ENCODE measurements around the gene TOP2B.

The TOP2B gene

DNA sequence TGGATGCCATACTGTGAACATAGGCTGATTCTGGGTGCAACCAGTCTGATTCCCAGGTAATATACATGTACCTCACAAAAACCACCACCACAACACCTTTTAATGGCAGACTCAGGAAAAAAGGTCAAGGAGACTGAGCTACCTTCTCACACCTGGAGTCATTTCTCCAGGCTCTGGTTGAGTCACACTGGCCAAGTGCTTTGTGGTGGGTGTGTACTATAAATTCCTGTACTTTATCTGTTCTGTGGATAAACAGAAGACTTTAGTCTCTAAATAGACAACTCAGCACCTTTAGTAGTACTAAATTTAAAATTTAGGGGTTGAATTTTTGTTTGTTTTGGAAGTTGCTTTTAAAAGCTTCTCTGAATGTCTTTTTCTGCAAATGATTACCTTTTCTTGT, 46.7 kb downstream of the TOP2B start:
- no peak for DNase-seq

DNA sequence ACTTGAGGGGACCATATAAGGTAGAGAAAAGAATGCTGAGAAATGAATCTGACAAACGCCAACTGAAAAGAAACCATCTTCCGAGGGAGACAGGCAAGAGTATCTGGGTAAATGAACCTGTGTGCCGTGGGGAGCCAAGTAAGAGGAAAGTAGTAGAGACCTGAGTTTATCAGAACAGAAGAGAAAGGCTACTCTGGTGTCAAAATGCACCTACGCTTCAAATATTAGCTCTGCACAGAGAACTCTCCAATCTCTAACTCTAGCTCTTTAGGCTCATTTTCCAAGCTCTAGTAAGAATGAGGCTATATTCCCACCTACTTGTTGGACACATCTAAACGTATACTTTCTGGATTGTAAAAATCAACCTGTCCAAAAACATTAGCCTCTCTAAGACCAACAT, 53.5 kb downstream of the TOP2B start:
- no peak for DNase-seq

DNA sequence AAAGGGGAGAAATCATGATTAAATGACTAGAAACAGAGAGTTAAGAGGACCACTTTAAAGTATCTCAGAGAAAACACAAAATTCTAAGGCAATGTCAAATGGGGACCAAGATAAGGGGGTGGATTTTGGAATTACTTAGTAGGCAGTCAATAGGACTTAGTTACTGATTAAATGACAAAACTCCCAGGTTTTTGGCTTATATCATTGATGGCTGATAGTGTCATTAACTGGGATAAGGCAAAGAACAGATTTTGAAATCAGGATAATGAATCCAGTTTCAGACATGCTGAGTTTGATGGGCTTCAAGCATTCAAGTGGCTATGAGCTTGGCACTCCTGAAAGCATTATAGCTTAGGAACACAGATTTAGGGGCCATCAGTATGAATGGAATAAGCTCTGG, 53.9 kb downstream of the TOP2B start:
- no peak for DNase-seq

DNA sequence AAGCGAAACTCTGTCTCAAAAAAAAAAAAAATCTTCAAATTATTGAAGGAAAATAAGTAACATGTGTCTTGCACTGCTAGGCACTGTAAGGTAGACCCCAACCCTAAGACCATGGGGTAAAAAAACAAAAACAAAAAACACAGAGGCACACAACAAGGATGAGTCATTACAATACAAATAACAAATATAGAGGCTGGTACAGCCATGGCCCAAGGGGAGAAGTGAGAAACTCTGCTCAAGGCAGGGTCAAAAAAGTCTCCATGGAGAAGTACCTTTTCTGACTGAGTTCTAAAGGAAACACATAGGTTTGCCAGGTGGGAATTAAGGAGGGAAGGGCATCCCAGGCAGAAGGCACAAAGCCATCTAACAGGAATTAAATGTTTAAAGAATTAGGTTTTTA, 54.5 kb downstream of the TOP2B start:
- DNase-seq = no peak

DNA sequence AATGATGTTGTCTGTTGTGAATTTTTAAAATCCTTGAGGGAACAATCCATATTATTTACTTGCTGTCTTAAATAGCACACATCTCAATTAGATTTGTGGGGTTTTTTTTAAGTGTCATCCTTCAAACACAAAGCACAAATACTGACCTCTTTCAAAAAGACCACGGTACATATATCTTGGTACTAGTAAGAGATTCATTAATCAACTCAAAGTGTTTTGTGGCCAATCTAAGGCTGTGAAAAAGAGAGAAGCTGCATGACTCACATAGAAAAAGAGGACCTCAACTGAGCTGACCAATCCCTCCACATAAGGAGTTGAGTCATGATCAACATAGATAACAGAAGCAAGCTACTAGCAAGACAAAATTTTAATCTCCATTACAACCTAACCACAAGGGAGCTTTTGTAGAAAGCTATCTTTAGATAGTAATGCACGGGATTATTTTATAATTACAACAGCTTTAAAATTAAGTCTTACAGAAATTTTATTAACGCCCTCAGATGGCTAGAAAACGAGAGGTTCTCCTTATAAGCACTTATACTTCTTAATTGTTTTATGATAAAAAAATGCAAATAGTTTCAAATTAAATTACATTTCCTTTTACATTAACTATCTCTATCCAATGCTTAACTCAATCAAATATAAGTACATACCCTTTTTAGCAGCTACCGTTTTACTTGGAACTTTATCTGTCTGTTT, 60.5 kb downstream of the TOP2B start:
- no peak for DNase-seq

DNA sequence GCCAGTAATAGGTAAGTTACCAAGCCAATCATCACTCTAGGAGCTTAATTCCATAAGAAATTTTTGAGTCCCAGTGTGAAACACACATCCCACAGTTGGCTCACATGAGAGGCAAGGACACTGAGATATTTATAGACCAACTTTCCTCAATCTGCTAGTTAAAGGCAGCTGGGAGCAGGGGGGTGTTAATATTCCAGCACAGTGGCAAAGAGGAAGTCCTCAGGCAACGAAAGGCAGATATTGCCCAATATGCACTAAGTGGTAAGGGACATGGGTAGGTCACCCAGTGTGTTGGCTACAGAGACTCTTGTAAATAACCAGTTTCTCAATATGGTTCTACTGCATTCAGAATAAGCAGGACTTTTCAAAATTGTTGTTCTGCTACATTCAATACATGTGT, 61.0 kb downstream of the TOP2B start:
- DNase-seq = no peak

DNA sequence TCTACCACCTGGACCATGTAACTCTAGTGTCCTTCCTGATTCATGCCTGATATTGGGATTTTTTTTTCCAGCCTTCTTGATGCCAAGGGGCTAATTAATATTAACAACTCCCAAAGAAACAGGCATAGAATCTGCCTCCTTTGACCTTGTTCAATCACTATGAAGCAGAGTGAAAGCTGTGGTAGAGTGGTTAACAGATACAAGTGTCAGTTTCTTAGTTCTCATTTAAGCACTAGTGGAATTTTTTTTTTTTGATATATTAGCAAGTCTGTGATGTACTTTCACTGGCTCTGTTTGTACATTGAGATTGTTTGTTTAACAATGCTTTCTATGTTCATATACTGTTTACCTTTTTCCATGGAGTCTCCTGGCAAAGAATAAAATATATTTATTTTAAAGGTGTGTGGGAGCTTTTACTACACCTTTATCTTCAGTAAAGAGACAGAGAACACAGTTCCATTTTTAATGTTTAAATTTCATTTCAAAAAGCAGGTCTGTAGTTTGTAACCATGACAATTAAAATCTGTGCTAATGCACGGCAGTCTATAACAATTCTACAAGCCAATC, 67.1 kb downstream of the TOP2B start:
- no peak for DNase-seq

DNA sequence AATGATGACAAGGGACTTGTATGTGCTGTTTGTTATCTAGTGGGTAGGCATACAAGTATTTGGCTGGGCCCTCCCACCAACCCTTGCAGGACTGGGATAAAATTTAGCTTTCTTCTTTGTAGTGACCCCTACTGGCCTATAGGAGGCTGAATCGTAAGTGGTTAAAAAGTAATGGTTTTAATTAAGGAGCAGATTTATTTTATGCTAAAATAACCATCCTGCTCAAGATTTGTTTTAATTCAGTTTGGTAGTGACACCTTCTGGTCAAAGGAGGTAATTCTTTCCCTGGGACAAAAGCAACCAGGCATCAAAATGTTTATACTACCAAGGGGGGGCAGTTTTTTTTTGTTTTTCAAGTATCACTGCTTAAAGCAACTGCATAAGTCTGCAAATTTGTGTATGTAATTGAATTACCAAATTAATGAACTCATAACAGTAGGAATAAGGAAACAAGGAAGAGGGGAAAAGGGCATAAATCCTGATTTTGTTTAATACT, 70.7 kb downstream of the TOP2B start:
- peak; percentile 47 for DNase-seq

DNA sequence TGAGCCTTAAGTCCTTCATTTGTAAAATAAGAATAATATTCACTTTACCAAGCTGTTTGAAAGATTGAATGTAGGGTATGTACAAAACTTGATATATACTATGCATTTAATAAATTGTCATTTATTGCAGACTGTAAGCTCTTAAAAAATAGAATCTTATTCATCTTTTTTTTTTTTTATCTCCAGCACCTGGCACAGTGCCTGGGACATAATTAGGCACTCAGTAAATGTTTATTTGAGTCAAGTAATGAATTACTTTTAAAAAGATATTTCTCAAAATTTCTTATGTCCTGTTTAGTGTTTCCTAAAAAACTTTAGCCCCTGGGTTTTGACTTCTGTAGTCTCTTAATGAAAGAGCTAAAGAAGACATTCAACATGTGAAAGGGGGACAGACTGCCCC, 71.7 kb downstream of the TOP2B start:
- no peak for DNase-seq

DNA sequence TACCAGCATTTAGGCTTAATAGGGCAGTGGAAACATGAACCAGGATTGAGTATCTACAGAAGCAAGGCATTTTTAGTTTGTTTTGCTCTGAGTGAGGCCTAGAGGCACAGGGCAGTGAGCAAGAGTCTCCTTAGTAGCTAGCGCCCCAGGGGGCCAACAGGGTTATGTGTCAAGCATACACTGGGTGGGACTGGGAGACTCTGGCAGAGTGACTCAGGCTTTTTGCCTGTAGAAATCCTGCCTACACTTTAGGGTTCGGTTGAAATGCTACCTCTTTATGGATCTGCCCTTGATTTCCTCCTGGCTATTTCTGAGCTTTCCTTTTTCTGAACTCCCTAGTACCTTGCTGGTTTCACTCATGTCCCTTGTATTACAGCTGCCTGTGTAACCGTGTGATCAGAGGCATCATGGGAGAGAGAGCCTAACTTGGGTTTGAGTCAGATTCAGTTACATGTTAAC, 72.2 kb downstream of the TOP2B start:
- DNase-seq = no peak

DNA sequence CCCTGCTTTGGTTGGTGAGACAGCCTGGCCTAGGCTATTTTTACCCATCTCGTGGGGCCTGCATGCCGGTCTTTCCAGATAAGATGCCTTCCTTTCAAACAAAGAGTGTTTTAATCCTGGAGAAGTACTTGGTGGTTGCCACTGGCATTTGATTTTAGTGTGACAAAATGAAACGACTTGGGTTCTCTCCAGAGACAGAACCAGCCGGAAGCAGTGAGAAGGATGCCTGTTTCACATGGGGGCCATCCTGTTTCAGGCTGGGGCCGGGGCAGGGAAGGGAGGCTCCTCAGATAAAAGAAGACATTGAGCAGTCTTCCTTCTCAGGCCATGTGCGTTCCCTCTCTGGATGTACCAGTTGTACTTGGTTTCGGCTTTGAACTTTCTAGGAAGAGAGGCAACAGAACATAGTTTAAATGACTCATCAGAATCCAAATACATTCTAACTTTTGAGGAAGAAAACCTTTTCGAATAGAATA, 74.9 kb downstream of the TOP2B start:
- no peak for DNase-seq

DNA sequence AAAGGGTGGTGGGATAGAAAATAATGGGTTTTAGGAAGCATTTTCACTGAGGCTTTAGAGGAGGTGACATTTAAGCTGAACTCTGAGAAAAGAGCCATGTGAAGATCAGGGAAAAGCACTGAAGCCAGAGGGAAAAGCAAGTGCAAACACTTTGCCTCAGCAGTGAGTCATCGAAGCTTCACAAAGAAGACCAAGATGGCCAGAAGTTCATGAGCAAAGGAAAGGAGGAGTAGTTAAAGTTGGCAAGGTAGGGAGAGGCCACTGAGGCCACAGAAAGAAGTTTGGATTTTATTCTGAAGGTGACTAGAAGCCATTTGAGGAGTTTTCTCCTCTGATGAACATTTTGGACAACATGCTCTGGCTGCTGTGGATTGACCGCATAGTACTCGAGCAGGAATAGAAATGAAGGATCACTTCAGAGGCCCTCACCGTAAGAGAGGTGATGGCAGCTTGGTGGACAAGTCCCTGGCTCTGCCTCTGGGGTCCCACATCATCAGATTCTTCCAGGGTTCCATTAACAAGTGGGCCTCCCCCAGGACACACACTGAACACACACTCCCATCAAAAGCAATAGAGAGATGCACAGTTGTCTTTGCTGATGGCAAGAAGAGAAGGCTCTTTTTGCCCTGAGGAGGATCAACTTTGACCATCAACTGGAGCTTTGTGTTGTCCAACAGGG, 75.5 kb downstream of the TOP2B start:
- no peak for DNase-seq

DNA sequence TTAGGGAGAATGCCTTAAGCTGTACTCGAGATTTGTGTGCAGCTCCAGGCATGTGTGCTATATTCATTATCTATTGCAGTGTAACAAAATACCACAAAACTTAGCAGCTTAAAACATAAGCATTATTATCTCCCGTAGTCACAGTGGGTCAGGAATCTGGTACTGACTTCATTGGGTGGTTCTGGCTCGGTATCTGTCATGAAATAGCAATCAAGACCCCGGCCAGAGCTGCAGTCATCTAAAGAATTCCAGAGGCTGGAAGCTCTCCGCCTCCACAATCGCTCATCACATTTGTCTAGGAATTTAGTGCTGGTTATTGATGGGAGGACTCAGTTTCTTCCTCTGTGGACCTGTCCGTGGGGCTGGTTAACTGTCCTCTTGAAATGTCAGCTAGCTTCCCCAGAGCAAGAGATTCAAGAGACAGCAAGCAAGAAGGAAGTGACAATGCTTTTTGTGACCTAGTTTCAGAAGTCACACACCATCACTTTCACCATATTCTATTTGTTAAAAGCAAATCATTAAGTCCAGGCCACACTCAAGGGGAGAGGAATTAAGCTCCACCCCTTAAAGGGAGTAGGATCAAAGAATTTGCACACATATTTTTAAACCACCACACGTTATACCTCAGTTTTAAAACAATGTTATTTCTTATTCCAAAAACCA, 76.1 kb downstream of the TOP2B start:
- no peak for DNase-seq

DNA sequence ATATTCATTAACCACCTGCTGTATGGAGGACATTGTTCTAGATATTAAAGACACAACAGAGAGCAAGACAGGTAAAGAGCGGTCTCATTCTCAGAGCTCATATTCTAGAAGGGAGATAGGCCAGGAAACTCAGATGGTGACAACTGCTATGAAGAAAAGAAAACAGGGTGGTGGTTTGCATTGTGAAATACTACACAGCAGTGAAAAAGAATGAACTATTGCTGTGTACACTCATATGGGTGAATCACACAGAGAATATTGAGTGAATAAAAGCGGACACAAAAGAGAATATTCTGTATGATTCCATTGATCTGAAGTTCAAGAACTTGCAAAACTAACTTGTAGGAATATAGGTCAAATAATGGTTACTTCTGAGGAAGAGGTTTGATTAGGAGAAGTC, 76.7 kb downstream of the TOP2B start:
- no peak for DNase-seq

DNA sequence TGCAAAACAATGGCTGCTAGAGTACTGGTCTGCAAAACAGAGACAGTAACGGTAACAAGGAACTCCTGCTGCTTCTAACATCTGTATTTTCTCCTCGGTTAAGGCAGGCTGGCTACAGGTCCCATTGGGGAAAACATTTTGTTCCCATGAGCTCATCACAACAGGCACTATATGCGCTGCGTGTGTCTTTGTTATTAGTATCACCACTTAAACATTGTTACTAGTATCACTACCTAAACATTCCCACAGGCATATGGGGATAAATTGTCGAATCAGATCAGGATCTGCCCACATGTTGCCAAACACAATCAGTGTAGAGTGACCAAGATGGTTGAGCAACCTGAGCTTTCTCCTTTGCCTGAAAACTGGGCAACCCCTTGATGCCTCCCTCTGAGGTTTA, 77.2 kb downstream of the TOP2B start:
- no peak for DNase-seq

DNA sequence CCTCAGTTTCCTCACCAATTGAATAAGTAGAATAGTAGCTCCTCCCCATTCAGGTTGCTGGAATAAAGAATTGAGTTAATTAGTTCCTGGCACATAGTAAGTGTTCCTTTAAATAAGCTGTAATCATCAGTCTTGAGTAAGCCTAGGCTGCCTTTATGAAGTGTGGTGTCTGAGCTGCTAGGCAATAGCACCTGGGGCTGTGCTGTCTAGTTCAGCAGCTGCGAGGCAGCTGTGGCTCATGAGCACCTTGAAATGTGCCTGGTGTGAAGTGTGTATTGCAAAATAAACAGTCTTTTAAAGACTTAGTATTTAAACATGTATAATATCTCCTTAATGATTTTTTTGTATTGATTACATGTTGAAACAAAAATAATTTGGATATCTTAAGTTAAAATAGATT, 77.6 kb downstream of the TOP2B start:
- DNase-seq = no peak

DNA sequence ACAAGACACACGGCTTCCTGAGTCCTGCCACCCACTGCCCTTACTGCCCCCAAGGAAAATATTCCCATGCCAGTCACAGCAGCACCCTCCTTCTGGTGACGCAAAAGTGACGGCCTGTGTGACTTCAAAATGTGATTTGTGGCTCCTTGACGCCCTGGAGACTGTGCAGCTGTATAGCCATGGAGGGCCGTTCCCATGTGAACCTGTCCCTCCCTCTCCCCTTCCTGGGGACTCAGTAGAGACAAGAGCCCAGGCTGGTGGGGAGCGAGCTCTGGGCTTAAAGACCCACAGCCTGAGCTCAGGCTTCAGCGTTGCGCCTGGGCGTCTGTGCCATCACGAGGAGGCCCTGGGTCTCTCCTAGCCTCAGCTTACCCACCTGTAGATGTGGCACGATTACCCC, 78.2 kb downstream of the TOP2B start:
- DNase-seq = no peak

DNA sequence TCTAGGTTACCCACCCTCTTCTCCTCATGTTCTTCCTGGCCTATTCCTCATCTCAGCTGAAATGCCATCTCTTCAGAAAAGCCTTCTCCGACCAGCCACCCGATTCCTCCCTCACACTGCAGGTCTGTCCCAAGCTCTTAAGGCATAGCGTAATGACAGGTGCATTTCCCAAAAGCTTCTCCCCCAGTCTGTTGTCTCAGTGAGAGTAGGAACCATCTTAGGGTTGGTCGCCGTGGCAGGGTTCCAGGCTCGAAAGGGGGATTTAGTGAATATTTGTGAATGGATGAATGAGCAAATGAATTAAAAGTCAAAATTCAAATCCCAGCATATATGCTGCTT, 78.6 kb downstream of the TOP2B start:
- no peak for DNase-seq

DNA sequence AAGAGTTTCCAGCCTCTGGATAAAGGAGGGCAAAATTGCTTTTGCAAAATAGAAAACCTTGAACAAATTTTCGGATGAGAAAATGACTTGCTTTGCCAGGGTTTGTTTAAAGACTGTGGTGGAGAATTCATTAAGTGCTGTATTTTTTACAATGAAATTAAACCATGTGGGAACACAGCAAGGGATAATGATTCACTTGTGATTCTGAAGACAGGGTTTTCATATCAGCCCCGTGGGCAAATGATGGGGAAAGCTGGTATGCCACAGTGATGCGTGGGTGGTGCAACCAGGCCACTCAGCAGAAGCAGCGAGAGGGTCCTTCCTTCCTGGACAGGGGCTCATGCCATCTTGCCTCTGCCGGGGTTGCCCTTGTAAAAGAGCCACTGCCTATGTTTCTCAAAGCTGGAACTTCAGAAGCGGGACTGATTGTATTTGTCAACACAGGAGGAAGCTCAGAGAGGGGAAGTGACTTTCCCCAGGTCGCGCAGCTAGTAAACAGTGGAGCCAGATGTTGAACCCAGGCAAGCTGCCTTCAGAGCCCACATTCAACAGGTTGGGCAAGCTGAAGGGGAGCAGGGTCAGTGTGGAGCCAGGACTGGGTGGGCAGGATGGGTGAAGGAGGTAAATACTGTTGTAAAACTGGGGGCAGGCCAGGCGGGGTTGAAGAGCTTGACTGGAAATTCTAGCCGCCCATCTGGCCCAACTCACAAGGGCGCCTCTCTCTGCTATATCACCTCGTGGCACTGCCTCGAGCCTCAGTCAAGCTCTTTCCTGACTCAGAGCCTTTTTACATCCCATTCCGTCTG, 79.1 kb downstream of the TOP2B start:
- DNase-seq = no peak

DNA sequence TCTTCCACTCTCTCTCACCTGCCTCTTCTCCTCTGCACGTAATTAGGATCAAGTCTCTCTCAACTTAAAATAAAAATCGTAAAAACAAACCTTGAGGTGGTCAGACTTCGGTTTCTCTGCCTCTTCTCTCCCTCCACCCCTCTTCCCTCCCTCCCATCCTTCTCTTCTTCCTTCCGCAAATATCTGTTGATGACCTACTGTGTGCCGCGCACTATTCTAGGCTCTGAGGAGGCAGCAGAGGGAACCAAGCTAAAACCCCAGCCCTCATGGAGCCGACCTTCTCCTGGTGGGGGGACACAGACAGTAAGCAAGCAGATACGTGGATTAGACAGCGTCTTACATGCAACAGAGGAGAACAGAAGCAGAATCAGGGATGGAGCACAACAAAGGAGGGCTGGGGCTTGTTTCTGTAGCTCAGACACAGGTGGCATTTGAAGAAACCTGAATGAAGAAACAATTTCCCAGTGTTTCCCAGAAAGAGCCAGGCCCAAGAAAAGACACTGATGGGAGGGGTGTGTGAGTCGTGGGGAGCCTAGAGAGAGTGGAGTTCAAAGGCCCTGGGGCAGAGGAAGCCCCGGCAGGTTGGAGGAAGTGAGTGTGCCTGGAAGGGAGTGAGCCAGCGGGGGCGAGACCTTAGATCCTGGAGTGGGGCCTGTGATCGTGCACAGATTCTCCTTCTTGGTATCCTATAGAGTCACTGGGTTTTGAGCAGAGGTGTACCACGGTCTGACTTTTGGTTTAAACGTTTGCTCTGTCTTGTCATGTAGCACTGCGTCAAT, 80.5 kb downstream of the TOP2B start:
- no peak for DNase-seq

DNA sequence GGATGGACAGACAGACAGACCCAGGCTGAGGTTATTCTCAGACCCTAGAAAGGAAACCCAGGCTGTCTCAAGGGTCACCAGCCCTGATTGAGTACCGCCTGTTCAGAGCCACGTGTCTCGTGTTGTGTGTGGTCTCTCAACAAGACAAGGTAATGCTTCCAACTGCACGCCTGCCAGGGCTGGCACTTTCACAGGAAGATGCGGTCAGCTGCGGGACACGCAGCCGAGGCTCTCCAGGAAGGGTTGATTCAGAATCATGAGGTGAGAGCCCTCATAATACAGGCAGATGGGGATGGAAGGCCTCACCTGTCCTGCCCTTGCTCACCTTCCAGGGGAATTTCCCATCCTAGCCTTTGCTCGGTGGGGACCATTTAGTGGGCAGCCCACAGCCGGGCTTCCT, 81.4 kb downstream of the TOP2B start:
- DNase-seq = no peak

DNA sequence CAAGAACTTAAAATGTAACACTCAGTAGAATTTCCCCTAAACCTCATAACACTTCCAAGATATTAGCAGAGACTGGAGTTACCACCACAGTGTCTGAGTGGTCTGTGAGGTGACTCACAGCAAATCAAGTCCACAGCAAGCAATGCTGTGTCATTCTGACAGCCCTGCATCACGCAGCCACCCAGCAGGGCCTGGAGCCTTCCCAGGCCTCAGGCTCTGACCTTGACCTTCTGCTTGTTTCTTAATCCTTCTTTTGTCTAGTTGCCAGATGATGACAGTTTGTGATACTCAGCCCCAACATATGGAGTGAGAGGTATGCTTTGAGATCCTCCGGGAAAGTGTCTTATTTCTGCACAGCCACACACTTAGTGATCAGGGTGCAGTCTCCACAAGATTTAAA, 82.5 kb downstream of the TOP2B start:
- no peak for DNase-seq
